GM13977 (cell line): ENCODE results near the gene KIF25.

ENCODE experiments used
- DNase-seq: peaks from one replicate; pipeline ENCODE4 v3.0.0; 2012; ENCODE audit warnings: low spot score
- CTCF ChIP-seq: IDR thresholded peaks from 2 replicates; pipeline ENCODE4 v1.5.1; 2012; ENCODE audit warnings: mild to moderate bottlenecking, control low read depth; ENCODE audit not compliant: insufficient read depth; ENCODE audit errors: extremely low read depth, missing control alignments
- in situ Hi-C: fragments of 300-500 bp; cut with MboI; formaldehyde crosslinking; loops from one replicate; pipeline ENCODE4 v1.12.0; 2022; ENCODE audit warnings: low sequenced_read_pairs, low pct_unique_long_range_greater_than_20kb, mixed read lengths, inconsistent platforms; ENCODE audit not compliant: unreplicated experiment

The KIF25 gene

GRCh38 chr6:168037856-168038255, 40.4 kb downstream of the KIF25 start:
- in situ Hi-C loops = no loop called here
- no peak for TF ChIP-seq CTCF
- DNase-seq = no peak

- TF ChIP-seq CTCF = no peak
- DNase-seq = no peak
- in situ Hi-C loops = no loop called here
Measured at GRCh38 chr6:168038576-168039140, 41.2 kb downstream of the KIF25 start.

DNA sequence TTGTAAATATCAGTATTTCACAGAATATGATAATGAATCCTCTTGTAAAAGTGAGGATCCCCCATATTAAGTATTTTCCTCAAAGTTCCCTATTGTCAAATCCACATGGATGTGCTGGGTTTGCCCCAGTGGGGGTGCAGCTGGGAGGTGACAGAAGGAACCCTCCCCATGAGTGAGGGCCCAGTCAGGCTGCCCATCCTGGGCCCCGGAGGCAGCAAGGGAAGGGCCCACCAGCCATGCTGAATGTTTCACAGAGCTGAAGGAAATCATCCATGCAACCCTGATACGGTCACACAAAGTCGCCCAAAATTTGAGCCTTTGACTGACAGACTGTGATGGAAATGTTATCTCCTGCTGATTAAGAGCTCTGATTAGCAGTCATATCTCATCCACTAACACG, 41.8 kb downstream of the KIF25 start:
- no peak for TF ChIP-seq CTCF
- no peak for DNase-seq
- in situ Hi-C loops = no loop called here

- in situ Hi-C loops = no loop called here
- no peak for DNase-seq
- no peak for TF ChIP-seq CTCF
Measured at GRCh38 chr6:168039849-168040248, 42.4 kb downstream of the KIF25 start.

DNA sequence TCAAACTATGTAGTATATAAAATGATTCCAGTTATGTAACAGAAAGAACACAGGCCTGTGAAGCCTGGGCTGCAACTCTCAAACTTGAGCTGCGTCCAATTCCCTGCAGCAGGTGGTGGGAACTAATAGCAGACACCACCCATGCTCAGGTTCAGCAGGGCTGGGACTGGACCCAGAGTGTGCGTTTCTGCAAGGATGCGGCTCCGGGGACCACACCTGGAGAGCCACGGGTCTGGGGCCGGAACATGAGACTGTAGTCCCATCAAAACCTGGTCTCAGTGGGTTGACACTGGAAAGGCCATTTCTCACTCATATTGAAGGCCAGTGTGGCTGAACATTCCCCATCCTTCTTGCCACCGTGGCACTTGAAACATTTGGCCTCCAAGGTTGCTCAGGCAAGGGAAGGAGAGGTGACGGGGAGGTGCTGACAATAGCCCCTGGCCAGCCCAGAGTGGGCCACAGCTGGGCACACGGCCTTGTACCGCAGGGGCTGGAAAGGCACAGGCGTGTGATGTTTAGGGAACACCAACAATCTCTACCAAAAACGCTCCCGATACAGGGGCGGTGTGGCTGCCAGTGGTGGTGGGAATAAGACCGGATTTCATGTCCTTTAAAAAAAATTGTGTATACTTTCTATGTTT, 43.5 kb downstream of the KIF25 start:
- in situ Hi-C loops = no loop called here
- DNase-seq = no peak
- no peak for TF ChIP-seq CTCF

- in situ Hi-C loops = no loop called here
- no peak for TF ChIP-seq CTCF
- DNase-seq = no peak
Measured at GRCh38 chr6:168041928-168042327, 44.5 kb downstream of the KIF25 start.
